PC-9 (cell line): Measurements from ENCODE around the gene PGPEP1. TPM values are rescaled to one million over a fixed set of nuclear protein-coding genes. Genes with fewer than 3 reads are reported as not detected.

Experiments used
- BruUV-seq: library from RNA; stranded (reverse); fragments of 400-500 nt; replicated peaks from 2 replicates; lab custom pipeline; 2021; lab: Mats Ljungman, UMichigan
- CTCF ChIA-PET: fragments of 300-600 bp; sonication (Branson Sonifier 250); formaldehyde crosslinking; loops from one replicate; lab custom pipeline; 2022; ENCODE audit warnings: antibody characterized with exemption; lab: Charles Lee
- POLR2A ChIA-PET: fragments of 300-600 bp; sonication (Branson Sonifier 250); formaldehyde crosslinking; loops from one replicate; lab custom pipeline; 2022; ENCODE audit warnings: antibody characterized with exemption; ENCODE audit not compliant: unreplicated experiment; lab: Charles Lee
- DNase-seq, 2 experiments: peaks; one replicate each; pipeline versions ENCODE4 v3.0.0 to v3.0.0-alpha.2; 2015 to 2022; ENCODE audit warnings: mixed read lengths in 1 of 2
- H2AFZ ChIP-seq: fragments of 200-600 bp; sonication (generic); 2 replicates; pipeline ENCODE4 v1.8.1; 2017; ENCODE audit warnings: antibody characterized with exemption
- H3F3A ChIP-seq: fragments of 200-600 bp; sonication (generic); 2 replicates; pipeline ENCODE4 v1.8.1; 2017; ENCODE audit warnings: antibody characterized with exemption, mild to moderate bottlenecking, low read depth; ENCODE audit not compliant: insufficient read depth
- H3K27ac ChIP-seq: fragments of 200-600 bp; sonication (generic); 2 replicates; pipeline ENCODE4 v1.6.1; 2016; ENCODE audit warnings: mixed run types
- H3K27me3 ChIP-seq: fragments of 200-600 bp; sonication (generic); 2 replicates; pipeline ENCODE4 v1.6.1; 2016; ENCODE audit warnings: low read depth, mixed run types; ENCODE audit not compliant: insufficient read depth
- H3K36me3 ChIP-seq: fragments of 200-600 bp; sonication (generic); 2 replicates; pipeline ENCODE4 v1.6.1; 2016; ENCODE audit warnings: low read depth, mixed run types
- H3K4me1 ChIP-seq: fragments of 200-600 bp; sonication (generic); replicated peaks from 2 replicates; pipeline ENCODE4 v1.6.1; 2016; ENCODE audit warnings: mixed run types; ENCODE audit not compliant: insufficient read depth
- H3K4me2 ChIP-seq: fragments of 200-600 bp; sonication (generic); 2 replicates; pipeline ENCODE4 v1.6.1; 2017; ENCODE audit warnings: mixed run types
- H3K4me3 ChIP-seq: fragments of 200-600 bp; sonication (generic); 2 replicates; pipeline ENCODE4 v1.6.1; 2016; ENCODE audit warnings: mixed run types
- H3K79me2 ChIP-seq: fragments of 200-600 bp; sonication (generic); 2 replicates; pipeline ENCODE4 v1.6.1; 2017; ENCODE audit warnings: low read depth, mixed run types
- H3K9me2 ChIP-seq: fragments of 200-600 bp; sonication (generic); 2 replicates; pipeline ENCODE4 v1.8.1; 2017; ENCODE audit warnings: mild to moderate bottlenecking; ENCODE audit not compliant: insufficient read depth
- H3K9me3 ChIP-seq: fragments of 200-600 bp; sonication (generic); 2 replicates; pipeline ENCODE4 v1.8.1; 2016; ENCODE audit warnings: low read depth; ENCODE audit not compliant: insufficient read depth
- H4K20me1 ChIP-seq: fragments of 200-600 bp; sonication (generic); 2 replicates; pipeline ENCODE4 v1.8.1; 2017; ENCODE audit not compliant: insufficient read depth
- EZH2 ChIP-seq: fragments of 200-600 bp; sonication (generic); IDR thresholded peaks from 2 replicates; pipeline ENCODE4 v1.8.0; 2017; ENCODE audit warnings: antibody characterized with exemption, low read depth
- intact Hi-C: fragments of 100-400 bp; cut with micrococcal nuclease; formaldehyde crosslinking; loops from one replicate; pipeline ENCODE4 v1.10.0; 2022; ENCODE audit not compliant: unreplicated experiment
- total RNA-seq: library from RNA; stranded (reverse); gene quantifications from 2 replicates; pipeline ENCODE4 v1.2.3, GENCODE V29; 2021
- TF ChIP-seq, protein P1 (sequence below): fragments of 200-600 bp; sonication (generic); conservative IDR thresholded peaks from 2 replicates; pipeline ENCODE4 v1.6.1; 2017; ENCODE audit warnings: mixed run types, antibody characterized with exemption, mild to moderate bottlenecking, moderate library complexity

PGPEP1 gene
- total RNA-seq, 1 experiment from 2014 or later: 53.6 TPM

DNA sequence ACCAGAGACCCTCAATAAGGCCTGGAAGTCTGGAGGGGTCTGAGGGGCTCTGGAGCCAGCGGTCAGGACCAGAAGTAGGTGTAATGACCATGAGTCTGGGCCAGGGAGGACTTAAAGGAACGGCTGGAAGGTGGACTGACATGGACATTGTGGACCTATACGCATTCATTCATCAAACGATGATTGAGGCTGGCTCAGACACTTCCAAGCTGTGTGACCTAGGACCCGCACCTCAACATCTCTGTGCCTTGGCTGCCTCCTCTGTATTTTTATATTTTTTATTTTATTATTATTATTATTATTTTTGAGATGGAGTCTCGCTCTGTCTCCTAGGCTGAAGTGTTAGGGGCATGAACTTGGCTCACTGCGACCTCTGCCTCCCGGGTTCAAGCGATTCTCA lies 66.4 kb downstream of the PGPEP1 start:
- no peaks in the 10 kb centered on the region for H3K9me2 ChIP-seq
- H3K27me3 ChIP-seq: no peaks in the 10 kb centered on the region
- no peak for DNase-seq
- no peaks in the 10 kb centered on the region for H3K79me2 ChIP-seq
- BruUV-seq: no TSS peak
- no peaks in the 10 kb centered on the region for H4K20me1 ChIP-seq
- H3K27ac ChIP-seq: no peak overlapping the region
- H3K4me3 ChIP-seq: no peak overlapping the region
- ChIA-PET CTCF (no interaction called here), POLR2A (no interaction called here)
- H3F3A ChIP-seq: peaks cover 25% of the 10 kb centered on the region; the same call in 1 of the 2 replicates
- no peaks in the 10 kb centered on the region for H3K9me3 ChIP-seq
- H3K4me1 ChIP-seq: peaks cover 9% of the 10 kb centered on the region
- intact Hi-C loops: no loop called here
- no peak overlapping the region for H2AFZ ChIP-seq
- H3K36me3 ChIP-seq: no peaks in the 10 kb centered on the region
- no peak overlapping the region for H3K4me2 ChIP-seq
- TF ChIP-seq, protein P1, sequence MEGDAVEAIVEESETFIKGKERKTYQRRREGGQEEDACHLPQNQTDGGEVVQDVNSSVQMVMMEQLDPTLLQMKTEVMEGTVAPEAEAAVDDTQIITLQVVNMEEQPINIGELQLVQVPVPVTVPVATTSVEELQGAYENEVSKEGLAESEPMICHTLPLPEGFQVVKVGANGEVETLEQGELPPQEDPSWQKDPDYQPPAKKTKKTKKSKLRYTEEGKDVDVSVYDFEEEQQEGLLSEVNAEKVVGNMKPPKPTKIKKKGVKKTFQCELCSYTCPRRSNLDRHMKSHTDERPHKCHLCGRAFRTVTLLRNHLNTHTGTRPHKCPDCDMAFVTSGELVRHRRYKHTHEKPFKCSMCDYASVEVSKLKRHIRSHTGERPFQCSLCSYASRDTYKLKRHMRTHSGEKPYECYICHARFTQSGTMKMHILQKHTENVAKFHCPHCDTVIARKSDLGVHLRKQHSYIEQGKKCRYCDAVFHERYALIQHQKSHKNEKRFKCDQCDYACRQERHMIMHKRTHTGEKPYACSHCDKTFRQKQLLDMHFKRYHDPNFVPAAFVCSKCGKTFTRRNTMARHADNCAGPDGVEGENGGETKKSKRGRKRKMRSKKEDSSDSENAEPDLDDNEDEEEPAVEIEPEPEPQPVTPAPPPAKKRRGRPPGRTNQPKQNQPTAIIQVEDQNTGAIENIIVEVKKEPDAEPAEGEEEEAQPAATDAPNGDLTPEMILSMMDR: no peak
- TF ChIP-seq EZH2: no peak

DNA sequence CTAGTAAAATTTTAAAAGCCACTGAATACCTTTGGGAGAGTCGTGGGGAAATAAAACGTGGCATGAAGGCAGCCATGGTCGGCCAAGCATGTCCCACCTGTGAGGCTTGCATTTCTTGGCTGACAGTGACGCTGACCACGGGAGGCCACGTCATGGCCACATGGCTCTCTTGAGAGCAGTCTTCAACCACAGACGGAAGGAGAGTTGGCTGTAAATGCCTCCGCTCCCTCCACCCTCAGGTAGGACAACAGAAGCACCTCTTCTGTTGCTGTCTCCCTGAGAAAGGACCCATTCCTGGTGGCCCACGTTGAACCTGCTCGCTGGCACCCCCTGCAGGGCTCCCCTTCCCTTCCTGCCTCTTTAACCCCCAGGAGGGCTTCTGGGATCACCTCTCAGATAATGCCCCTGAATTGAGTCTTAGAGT lies 67.7 kb downstream of the PGPEP1 start:
- Histone ChIP-seq H3F3A (peaks cover 23% of the 10 kb centered on the region; the same call in 1 of the 2 replicates), H3K4me3 (no peak overlapping the region), H3K27me3 (no peaks in the 10 kb centered on the region), H2AFZ (no peak overlapping the region), H3K79me2 (no peaks in the 10 kb centered on the region), H3K4me1 (peaks cover 9% of the 10 kb centered on the region), H4K20me1 (no peaks in the 10 kb centered on the region), H3K27ac (no peak overlapping the region), H3K9me2 (no peaks in the 10 kb centered on the region), H3K9me3 (no peaks in the 10 kb centered on the region), H3K4me2 (no peak overlapping the region), H3K36me3 (no peaks in the 10 kb centered on the region)
- intact Hi-C loops: no loop called here
- TF ChIP-seq, protein P1: peak; percentile 63
- TF ChIP-seq EZH2: no peak
- ChIA-PET CTCF (no interaction called here), POLR2A (no interaction called here)
- BruUV-seq: no TSS peak
- DNase-seq: peak in 1 of 2 experiments; percentile 50

DNA sequence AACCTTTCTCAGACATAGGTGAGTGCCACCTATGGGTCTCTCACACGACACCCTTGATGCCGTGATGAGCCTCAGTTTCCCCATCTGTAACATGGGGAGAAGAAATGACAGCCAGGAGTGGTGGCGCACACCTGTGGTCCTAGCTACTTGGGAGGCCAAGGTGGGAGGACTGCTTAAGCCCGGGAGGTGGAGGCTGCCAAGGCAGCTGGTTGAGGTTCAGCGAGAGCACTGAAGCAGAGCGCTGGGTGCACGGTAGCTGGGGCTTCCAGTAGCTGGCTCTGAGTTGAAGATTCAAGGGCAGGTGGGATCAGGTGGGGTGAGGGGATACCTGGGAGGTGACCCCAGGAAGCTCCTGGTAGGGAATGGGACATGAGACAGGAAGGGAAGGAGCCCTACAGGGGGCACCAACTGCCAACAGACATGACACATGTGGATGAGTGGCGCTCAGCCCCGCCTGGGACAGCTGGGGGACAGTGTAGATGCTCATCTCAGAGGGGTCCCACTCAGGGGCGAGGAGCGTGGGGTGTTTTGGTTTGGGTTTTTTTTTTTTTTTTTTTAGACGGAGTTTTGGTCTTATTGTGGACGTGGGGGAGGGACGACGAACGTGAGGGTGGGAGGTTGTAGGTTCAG lies 72.3 kb downstream of the PGPEP1 start:
- intact Hi-C loops: loop anchor here (5.0 to 10.0 kb wide), 5 partner anchors 135 to 300 kb away; partner anchors contain the start of genes MPV17L2 and PIK3R2
- peaks cover 40% of the 10 kb centered on the region for H3K4me1 ChIP-seq
- ChIA-PET CTCF (interaction anchor here (0.5 to 0.6 kb wide), 3 partner anchors 25 to 328 kb away, joined by 3 to 4 read pairs (median 4); no protein-coding TSS in a partner anchor), POLR2A (no interaction called here)
- H3K36me3 ChIP-seq: no peaks in the 10 kb centered on the region
- H3K4me2 ChIP-seq: no peak overlapping the region
- H3F3A ChIP-seq: peaks cover 52% of the 10 kb centered on the region
- H3K9me3 ChIP-seq: no peaks in the 10 kb centered on the region
- no peak overlapping the region for H3K27ac ChIP-seq
- no peaks in the 10 kb centered on the region for H3K9me2 ChIP-seq
- H3K4me3 ChIP-seq: no peak overlapping the region
- no peaks in the 10 kb centered on the region for H3K27me3 ChIP-seq
- TF ChIP-seq, protein P1: no peak
- no peak for TF ChIP-seq EZH2
- no peaks in the 10 kb centered on the region for H4K20me1 ChIP-seq
- H3K79me2 ChIP-seq: no peaks in the 10 kb centered on the region
- DNase-seq: no peak
- no TSS peak for BruUV-seq
- no peak overlapping the region for H2AFZ ChIP-seq
